HG03139 (cell line): ENCODE data around the gene MAPK8IP3.

ENCODE experiments used
- ATAC-seq: cut with Tn5 transposase; IDR thresholded peaks from one replicate; pipeline ENCODE4 v1.9.1; 2021; ENCODE audit not compliant: unreplicated experiment

MAPK8IP3 gene, protein sequence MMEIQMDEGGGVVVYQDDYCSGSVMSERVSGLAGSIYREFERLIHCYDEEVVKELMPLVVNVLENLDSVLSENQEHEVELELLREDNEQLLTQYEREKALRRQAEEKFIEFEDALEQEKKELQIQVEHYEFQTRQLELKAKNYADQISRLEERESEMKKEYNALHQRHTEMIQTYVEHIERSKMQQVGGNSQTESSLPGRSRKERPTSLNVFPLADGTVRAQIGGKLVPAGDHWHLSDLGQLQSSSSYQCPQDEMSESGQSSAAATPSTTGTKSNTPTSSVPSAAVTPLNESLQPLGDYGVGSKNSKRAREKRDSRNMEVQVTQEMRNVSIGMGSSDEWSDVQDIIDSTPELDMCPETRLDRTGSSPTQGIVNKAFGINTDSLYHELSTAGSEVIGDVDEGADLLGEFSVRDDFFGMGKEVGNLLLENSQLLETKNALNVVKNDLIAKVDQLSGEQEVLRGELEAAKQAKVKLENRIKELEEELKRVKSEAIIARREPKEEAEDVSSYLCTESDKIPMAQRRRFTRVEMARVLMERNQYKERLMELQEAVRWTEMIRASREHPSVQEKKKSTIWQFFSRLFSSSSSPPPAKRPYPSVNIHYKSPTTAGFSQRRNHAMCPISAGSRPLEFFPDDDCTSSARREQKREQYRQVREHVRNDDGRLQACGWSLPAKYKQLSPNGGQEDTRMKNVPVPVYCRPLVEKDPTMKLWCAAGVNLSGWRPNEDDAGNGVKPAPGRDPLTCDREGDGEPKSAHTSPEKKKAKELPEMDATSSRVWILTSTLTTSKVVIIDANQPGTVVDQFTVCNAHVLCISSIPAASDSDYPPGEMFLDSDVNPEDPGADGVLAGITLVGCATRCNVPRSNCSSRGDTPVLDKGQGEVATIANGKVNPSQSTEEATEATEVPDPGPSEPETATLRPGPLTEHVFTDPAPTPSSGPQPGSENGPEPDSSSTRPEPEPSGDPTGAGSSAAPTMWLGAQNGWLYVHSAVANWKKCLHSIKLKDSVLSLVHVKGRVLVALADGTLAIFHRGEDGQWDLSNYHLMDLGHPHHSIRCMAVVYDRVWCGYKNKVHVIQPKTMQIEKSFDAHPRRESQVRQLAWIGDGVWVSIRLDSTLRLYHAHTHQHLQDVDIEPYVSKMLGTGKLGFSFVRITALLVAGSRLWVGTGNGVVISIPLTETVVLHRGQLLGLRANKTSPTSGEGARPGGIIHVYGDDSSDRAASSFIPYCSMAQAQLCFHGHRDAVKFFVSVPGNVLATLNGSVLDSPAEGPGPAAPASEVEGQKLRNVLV (N-terminal part only)

DNA sequence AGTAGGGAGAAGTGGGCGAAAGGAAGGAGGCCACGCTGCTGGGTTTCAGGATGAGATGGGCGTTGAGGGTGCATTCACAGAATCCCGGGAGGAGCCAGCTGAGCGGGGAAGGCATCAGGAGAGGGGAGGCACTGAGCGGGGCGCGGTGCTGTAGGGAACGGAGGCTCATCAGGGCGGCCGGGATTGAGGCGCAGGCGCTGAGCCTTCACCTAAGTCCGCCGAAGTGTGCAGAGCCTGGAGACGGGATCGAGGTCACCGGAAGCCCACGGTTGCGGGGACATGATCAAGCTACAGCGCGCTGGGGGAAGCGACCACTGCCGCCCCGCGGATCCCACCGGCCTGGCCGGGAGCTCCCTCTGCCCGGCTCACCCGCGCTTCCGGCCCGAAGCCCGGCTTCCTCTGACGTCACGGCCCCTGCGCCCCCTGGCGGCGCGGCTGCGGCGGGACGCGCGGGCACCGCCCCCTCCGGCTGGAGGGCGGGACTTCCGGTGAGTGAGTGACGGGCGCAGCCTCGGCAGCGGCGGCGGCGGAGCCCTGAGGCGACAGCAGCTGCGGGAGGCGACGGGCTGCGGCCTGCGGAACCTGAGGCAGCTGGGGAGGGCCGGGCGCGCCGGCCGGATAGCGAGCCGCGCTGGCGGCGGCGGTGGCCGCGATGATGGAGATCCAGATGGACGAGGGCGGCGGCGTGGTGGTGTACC is at the start of gene MAPK8IP3:
Gene MAPK8IP3, plus strand, starts transcription at position 508 of the 698 bp plus-strand sequence. Its CDS starts 145 bp downstream, at position 653.
- ATAC-seq = peak; percentile 67

DNA sequence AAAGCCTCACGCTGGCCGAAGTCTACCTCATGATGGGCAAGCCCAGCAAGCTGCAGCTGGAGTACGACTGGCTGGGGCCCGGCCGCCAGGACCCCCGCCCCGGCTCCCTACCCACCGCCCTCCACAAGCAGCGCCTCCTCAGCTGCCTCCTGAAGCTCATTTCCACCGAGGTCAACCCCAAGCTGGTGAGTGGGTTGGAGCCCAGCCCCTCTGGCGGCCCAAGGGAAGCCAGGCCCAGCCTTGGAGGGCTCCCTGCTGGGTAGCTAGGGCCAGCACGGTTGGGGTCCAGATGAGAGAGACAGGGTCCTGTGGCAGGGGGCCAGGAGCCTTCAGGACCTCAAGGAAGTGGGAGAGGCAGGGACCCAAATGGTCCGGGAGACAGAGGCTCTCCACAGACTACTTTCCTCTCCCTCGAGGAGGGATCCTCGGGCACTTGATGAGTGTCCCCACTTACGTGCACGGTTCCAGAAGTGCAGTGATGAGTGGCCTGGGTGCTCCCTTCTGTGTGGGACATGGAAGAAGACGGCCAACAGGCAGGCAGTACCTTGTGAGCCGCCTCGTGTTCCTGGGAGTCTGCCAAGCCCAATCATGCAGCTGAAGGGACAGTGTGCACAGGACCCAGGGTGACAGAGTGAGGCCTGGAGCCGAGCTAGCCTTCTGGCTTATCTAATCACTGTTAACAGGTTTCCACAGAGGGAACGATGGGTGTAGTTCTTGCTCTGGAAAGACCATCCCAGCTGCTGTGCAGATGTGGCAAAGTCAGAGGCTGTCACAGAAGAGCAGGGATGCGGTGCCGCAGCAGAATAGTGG is 49.0 kb upstream of the MAPK8IP3 start:
- ATAC-seq = no peak

DNA sequence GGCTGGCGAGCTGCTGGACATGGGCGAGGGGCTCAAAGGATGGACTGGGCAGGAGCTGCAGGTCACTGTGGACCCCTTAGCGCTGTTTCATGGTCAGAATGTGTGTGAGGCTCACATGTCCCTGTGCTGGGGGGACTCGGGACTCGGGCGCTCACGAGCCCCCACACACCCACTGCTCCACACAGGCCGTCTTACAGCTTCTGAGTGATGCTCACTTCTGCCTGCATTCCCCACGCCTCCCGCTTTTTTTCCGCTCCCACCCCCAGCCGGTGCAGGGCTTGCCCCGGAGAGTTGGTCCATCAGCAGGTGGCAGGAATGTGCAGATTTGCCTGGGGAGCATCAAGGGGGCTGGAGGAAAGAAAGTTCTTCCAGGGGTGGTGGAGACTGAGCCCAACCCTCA is 48.2 kb upstream of the MAPK8IP3 start:
- ATAC-seq = no peak

DNA sequence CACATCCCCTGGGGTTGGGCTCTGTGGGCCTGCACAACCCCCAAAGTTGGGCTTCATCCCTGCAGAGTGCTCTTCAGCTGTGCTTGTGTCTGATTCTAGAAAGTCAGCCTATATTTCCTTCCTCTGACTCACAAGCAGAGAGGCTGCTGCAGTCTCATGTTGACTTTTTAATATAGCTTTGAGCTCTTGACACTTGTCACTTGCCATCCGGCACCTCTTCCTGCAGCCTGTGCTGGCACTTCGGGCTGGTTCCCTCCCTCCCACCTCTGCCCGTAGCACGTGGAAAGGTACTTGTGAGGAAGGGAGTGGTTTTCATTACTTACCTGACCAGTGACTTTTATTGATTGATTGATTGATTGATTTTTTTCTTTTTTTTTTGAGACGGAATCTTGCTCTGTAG is 47.0 kb upstream of the MAPK8IP3 start:
- no peak for ATAC-seq

DNA sequence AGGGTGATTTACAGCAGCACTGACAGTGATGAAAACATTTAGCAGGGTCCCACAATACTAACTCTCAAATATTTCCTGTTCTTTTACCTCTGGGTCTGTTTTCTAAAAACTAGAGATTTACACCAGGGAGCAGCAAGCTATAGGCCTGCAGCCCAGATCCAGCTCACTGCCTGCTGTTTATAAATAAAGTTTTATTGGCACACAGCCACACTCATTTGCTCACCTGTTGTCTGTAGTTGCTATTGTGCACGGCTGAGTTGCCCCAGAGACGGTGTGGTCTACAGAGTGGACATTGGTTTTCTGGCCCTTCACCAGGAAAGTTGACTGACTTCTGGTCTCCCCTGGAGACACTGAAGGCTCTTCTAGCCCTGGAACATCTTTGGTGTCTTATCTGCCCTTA is 44.2 kb upstream of the MAPK8IP3 start:
- no peak for ATAC-seq

DNA sequence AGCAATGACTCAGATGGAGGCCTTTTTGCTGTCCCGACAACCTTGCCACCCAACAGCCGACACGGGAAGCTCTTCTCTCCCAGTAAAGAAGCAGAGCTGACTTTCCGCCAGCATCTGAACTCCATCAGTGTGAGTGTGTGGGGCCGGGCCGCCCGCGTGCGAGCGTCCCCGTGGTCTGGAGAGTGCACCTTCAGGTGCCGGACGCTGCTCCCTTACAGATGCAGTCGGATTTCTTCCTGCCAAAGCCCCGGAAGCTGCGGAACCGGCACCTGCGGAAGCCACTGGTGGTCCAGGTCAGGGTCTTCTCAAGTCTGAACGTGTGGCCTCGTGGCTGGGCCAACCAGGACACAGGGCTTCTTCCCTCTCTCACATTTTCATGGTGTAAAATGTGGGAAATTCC is 43.5 kb upstream of the MAPK8IP3 start:
- ATAC-seq = no peak

DNA sequence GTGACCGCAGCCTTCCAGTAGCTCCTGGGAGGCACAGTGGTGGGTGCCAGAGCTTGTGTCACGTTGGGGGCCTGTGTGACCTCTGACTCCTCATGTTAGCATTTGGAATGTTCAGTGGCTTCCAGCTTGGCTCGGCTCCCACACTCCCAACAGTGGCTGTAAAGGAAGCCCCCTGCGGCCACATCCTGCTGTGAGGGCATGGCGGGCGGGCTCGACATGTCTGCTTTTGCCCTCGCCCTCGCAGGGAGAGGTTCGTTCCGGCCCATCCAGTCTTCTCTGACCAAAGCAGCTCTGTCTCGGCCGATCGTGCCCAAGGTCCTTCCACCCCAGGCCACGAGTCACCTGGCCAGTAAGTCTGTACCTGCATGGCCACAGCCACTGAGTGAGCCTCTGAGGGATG is 40.2 kb upstream of the MAPK8IP3 start:
- ATAC-seq = no peak

DNA sequence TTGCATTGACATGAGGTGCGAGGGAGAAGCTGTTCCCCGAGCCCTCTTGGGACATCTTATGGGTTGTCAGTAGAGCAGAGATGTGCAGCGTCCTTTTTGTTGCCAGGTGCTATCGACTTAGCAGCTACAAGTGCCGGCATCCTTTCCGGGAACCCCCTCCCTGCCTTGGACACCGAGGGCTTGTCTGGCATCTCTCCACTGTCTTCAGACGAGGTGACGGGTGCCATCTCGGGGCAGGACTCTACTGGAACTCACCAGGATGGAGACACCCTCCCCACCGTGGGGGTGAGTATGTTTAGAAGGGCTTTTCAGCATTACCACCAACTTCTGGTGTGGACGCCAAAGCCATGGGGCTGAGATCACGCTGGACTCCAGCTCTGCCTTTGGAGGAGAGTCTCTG is 39.7 kb upstream of the MAPK8IP3 start:
- ATAC-seq = no peak

DNA sequence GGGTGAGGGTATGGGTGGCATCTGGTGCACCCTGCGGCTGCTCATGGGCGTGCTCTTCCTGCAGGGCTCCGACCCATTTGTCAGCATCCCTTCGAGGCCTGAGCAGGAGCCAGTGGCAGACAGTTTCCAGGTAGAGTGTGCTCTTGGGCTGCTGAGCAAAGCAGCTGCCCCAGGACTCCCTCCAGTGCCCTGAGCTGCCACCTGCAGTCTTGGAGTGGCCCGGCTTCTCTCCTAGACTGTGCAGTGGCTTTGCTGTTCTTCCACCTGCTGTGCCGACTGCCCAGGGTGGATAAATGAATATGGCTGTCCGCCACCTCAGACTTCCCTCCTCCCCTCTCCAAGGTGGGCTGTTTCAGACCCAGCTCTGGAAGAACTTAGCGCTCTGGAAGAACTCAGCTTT is 38.7 kb upstream of the MAPK8IP3 start:
- no peak for ATAC-seq

DNA sequence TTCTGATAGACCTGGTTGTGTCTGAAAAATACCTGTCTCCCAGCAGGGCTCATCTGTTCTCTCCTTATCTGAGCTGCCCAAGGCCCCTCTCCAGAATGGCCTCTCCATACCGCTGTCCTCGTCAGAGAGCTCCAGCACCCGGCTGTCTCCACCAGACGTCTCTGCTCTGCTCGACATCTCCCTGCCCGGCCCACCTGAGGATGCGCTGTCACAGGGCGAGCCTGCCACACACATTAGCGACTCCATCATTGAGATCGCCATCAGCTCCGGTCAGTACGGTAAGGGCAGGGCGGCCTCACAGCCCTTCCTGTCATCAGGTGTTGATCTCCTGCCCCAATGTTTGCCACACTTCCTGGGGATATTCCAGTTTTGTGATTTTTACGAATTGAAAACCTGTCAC is 38.1 kb upstream of the MAPK8IP3 start:
- ATAC-seq = no peak

DNA sequence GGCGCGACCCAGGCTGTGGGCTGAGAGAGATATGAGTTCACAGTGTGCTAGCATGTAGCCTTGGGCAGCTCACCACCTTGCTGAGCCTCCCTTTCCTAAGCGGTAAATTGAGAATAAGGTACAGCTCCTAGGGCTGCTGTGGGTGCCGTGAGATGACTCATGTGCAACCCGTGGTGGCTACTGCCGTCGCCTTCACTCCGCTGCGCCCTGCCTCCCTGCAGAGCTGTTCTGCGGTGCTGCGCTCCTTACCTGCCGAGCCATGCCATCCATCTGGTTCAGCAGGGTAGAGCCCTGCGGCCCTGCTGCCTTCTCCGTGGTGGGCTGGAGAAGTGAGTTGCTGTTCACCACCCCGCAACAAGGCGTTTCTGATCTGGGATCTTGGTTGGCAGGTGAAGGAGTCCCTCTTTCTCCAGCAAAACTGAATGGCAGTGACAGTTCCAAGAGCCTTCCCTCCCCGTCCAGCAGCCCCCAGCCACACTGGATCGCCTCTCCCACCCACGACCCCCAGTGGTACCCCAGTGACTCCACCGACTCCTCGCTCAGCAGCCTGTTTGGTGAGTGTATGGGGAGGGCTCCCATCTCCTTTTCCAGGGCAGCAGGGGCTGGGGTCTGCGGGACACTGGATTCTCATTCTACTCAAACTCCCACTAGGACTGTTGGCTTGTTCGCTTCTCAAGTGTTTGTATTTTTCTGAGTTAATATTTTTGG is 37.2 kb upstream of the MAPK8IP3 start:
- no peak for ATAC-seq

DNA sequence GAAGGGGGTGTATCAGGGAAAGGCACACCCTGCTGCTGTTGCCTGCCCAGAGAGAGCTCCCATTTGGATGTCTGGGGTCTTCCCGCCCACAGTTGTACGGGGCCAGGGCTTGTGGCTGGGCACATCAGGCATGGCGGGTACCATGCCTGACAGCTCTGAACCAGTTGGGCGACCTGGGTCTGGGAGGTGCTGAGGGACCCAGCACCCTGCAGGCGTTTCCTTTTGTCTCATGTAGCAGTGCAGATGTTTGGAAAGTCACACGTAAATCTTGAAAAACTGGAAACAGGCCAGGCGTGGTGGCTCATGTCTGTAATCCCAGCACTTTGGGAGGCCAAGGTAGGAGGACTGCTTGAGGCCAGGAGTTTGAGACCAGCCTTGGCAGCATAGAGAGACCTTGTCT is 36.3 kb upstream of the MAPK8IP3 start:
- no peak for ATAC-seq

DNA sequence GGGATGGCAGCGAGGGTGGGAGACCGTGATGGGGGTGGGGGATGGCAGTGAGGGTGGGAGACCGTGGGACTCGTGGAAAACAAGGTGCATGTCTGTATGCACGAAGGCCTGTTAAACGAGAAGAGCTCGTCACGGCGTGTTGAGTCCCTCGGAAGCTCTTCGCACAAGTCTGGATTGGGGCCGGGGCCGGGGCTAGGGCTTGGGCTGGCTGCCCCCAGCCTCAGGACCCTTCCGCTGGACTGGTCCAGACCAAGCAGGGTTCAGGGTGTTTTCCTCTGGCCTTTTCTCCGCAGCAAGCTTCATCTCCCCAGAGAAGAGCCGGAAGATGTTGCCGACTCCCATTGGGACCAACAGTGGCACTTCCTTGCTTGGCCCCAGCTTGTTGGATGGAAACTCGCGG is 35.6 kb upstream of the MAPK8IP3 start:
- no peak for ATAC-seq

DNA sequence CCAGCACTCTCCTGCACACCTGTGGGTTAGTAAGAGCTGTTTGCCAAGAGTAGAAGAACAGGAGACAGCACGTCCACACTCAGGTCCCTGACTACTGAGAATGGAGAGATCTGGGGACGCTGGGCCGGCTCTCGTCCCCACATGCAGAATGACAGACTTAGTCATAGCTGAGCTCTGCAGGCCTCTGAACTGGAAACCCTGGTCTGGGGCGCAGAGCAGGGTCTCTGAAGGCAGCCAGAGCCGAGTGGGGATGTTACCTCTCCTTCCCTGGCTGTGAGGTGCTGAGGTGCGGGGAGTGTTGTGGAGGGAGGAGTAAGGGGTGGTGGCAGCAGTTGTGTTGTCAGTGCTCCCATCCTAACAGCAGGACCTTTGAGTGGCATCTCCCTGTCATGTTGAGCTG is 35.1 kb upstream of the MAPK8IP3 start:
- ATAC-seq = no peak

DNA sequence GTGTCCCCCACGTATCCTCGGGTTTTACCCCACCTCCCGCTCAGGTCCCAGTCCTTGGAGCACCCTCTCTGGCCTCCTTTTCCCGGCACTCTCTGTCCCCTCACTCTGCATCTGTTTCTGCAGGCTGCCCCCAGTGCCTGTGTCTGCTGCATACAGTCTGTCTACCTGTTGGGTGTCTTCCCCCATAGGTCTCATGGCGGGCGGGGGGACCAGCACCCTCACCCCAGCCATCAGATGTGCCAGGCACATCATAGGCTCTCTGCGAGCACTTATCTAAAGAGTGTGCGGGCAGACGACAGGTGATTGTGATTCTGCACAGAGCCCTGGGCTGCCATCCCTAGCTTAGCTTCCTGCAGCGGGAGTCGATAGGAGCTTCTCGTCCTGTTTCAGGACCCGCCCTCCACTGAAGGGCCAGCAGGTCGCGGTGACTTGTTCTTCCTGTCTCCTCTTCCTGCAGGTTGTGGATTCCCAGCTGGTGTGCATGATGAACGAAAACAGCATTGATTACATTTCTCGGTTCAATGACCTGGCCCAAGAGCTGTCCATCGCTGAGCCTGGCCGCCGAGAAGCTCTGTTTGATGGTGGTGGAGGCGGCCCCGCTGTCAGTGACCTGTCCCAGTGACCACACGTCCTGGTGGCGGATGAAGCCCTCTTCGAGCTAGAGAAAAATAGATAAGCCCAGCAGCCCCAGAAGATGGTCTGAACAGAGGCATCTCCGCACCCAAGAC is 32.4 kb upstream of the MAPK8IP3 start:
- no peak for ATAC-seq

DNA sequence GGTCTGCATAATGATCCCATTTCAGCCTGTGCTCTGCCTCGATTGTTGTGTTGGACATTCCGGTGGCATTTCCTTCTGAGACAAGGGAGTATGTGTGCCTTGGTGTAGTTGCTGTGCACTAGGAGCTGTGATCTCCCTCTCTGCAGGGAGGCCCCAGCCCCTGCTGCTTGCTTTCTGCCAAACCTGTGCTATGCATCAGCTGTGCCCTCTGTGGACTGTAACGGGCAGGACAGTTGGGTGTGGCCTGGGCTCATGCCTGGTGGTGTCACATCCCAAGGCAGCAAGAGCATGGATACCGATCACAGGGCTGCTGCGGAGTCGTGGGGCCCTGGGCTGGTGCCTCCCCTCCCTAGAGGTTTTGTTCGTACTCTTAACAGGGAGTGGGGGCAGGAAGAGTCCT is 31.7 kb upstream of the MAPK8IP3 start:
- ATAC-seq = no peak

DNA sequence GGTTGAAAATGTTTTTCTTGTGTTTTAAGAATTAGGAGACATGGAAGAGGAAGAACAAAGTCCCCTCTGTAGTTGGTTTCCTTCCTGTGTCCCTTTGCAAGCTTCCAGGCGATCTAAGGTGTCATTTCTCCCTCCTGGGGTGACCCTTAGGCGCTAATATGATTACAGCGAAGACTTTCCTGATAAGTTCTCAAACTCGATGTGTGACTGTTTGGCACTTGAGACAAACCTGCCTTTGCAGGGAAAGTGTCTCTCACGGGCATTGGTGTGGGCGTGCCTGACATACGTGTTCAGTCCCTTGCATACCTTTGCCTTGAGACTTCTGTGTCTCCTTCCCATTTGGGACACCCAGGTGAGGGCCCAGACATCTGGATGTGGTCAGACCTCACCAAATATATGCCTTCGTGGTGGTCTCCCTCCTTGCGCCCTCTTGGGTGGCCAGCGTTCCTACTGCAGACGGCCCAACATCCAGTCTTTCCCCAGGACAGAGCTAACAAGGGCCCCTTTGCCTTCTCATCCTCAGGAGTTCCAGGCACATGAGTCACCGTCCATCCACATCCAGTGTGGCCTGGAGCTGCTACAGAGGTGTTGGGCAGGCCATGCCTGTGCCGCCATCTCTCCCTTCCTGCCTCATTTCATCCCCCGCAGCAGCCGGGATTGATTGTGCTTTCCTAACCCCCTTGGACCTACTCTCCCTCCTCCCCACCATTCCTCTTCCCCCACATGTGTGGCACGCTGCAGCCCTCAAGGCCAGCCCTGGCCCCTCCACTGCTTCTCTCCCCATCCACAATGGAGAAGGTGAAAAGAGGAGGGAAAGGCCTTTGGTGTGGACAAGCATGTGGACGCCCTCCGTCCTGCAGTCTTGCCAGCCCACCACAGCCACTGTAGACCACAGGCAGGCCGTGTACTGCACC is 31.0 kb upstream of the MAPK8IP3 start:
- ATAC-seq = no peak

DNA sequence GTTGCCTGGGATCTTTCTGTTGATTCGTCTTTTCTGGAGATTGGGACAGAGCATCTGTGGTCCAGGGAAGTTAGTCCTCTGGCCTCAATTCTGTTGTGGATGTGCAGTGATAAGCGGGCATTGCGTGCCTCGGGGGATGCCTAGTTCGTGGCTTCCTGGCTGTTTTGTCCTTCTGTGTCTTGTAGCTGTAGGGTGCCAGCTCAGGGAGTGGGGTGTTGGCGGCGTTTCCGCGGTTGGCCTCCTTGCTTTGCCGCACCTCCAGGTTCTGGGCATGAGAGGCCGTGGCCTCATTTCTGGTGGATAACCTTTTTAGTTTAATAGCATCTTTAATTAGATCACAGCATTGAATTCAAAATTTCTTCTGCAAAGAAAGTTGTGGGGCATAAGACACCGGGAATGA is 29.3 kb upstream of the MAPK8IP3 start:
- ATAC-seq = no peak
